MCF 10A (cell line): ENCODE measurements around the gene CD244. TPM values are rescaled to one million over a fixed set of nuclear protein-coding genes. Genes with fewer than 3 reads are reported as not detected.
A peak's percentile ranks its signal among the peaks of the same experiment; 100 is the strongest.
"Not testable (repeated sequence)": the region's sequence is repeated elsewhere in the genome, so short reads cannot be mapped to it uniquely, and the experiment has no call there.

ENCODE experiments used
- BruUV-seq: library from RNA; stranded (reverse); fragments of 400-500 nt; replicated peaks from 2 replicates; lab custom pipeline; 2021; lab: Mats Ljungman, UMichigan
- CTCF ChIA-PET: fragments of 300-600 bp; sonication (Branson Sonifier 250); formaldehyde crosslinking; extraction: SDS; loops from one replicate; lab custom pipeline; 2021; ENCODE audit warnings: antibody characterized with exemption, inconsistent platforms; lab: Yijun Ruan, JAX
- POLR2A ChIA-PET: fragments of 300-600, 350-650 bp; sonication (Branson Sonifier 250); formaldehyde crosslinking; extraction: SDS; loops from one replicate; lab custom pipeline; 2020; ENCODE audit warnings: antibody characterized with exemption, inconsistent platforms; lab: Yijun Ruan, JAX
- DNase-seq: peaks from one replicate; pipeline ENCODE4 v3.0.0-alpha.2; 2018; ENCODE audit not compliant: unreplicated experiment
- H3K27ac Mint-ChIP-seq: one replicate; pipeline ENCODE4 v1.8.0; 2022; ENCODE audit warnings: mild to moderate bottlenecking, low read depth, mixed read lengths; ENCODE audit not compliant: unreplicated experiment
- H3K27me3 Mint-ChIP-seq: one replicate; pipeline ENCODE4 v1.8.0; 2022; ENCODE audit warnings: mixed read lengths; ENCODE audit not compliant: insufficient read depth, unreplicated experiment
- H3K36me3 Mint-ChIP-seq: one replicate; pipeline ENCODE4 v1.8.0; 2022; ENCODE audit warnings: mild to moderate bottlenecking, moderate library complexity, mixed read lengths; ENCODE audit not compliant: insufficient read depth, unreplicated experiment
- H3K4me1 Mint-ChIP-seq: one replicate; pipeline ENCODE4 v1.8.0; 2022; ENCODE audit warnings: mixed read lengths; ENCODE audit not compliant: insufficient read depth, unreplicated experiment
- H3K4me3 Mint-ChIP-seq: one replicate; pipeline ENCODE4 v1.8.0; 2022; ENCODE audit warnings: mild to moderate bottlenecking, moderate library complexity, mixed read lengths; ENCODE audit not compliant: unreplicated experiment
- H3K9me3 Mint-ChIP-seq: one replicate; pipeline ENCODE4 v1.8.0; 2022; ENCODE audit warnings: mixed read lengths; ENCODE audit not compliant: unreplicated experiment
- intact Hi-C: fragments of 100-400 bp; cut with micrococcal nuclease; formaldehyde crosslinking; loops from 2 replicates; pipeline ENCODE4 v1.14.1; 2022
- total RNA-seq: library from RNA; stranded (reverse); gene quantifications from 2 replicates; pipeline ENCODE4 v1.2.3, GENCODE V29; 2022
- TF ChIP-seq, protein P1 (sequence below): fragments of 200-600 bp; IDR thresholded peaks from one replicate; pipeline ENCODE4 v1.8.0; 2022; ENCODE audit warnings: antibody characterized with exemption, mild to moderate bottlenecking; ENCODE audit not compliant: unreplicated experiment

The CD244 gene
- total RNA-seq, 1 experiment from 2014 or later = not detected

DNA sequence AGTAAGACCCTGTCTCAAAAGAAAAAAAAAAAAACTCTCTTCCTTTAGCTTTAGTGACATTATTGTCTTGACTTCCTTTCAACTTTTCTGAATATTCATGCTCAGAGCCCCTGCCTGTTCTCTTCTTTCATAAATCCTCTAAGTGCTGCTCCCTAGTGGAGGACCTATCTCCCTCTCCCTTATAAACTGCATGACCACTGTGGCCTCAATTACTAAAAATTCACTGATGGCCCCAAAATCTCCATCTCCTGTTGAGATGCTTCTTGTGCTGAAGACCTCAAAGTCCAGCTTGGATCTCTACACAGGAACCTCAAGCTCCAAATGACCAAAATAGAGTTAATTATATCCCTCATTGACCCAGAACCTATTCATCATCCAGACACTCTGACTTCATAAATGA, 14.5 kb upstream of the CD244 start:
- no peak overlapping the region for H3K4me3 Mint-ChIP-seq
- H3K9me3 Mint-ChIP-seq = no peaks in the 10 kb centered on the region
- H3K27me3 Mint-ChIP-seq = no peaks in the 10 kb centered on the region
- TF ChIP-seq, protein P1, sequence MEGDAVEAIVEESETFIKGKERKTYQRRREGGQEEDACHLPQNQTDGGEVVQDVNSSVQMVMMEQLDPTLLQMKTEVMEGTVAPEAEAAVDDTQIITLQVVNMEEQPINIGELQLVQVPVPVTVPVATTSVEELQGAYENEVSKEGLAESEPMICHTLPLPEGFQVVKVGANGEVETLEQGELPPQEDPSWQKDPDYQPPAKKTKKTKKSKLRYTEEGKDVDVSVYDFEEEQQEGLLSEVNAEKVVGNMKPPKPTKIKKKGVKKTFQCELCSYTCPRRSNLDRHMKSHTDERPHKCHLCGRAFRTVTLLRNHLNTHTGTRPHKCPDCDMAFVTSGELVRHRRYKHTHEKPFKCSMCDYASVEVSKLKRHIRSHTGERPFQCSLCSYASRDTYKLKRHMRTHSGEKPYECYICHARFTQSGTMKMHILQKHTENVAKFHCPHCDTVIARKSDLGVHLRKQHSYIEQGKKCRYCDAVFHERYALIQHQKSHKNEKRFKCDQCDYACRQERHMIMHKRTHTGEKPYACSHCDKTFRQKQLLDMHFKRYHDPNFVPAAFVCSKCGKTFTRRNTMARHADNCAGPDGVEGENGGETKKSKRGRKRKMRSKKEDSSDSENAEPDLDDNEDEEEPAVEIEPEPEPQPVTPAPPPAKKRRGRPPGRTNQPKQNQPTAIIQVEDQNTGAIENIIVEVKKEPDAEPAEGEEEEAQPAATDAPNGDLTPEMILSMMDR = no peak
- no peak for DNase-seq
- ChIA-PET CTCF (interaction anchor here (0.5 to 1.5 kb wide), 9 partner anchors 9 to 1891 kb away, joined by 3 to 9 read pairs (median 3); partner anchors contain the start of gene CD244), POLR2A (interaction anchor here (0.5 kb wide), 1 partner anchor 98 kb away, joined by 4 read pairs; no protein-coding TSS in a partner anchor)
- H3K36me3 Mint-ChIP-seq = no peaks in the 10 kb centered on the region
- peaks cover 6% of the 10 kb centered on the region for H3K4me1 Mint-ChIP-seq
- intact Hi-C loops = no loop called here
- BruUV-seq = no TSS peak
- H3K27ac Mint-ChIP-seq = no peak overlapping the region

DNA sequence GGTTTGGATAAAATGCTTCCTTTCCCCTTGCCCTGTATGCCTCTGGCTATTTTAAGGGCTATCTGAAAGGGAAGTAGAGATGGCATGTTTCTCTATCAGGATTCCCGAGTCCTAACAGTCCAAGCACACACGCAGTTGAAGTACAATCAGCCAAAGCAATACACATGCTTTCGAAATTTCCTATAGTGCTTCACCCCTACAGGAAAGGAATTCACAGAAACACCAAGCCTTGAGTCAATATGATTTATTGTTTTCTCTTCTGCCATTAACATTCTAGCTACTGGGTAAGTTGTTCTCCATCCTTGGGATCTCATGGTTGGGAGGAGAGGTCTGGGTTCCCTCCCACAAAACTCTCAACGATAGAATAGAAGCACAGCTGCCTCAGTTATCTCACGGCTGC, 13.6 kb upstream of the CD244 start:
- POLR2A ChIA-PET = no interaction called here
- no TSS peak for BruUV-seq
- H3K9me3 Mint-ChIP-seq = no peaks in the 10 kb centered on the region
- H3K4me3 Mint-ChIP-seq = no peak overlapping the region
- CTCF ChIA-PET = interaction anchor here (0.5 to 1.3 kb wide), 6 partner anchors 8 to 1890 kb away, joined by 3 to 4 read pairs (median 3); partner anchors contain the start of gene CD244
- no peak overlapping the region for H3K27ac Mint-ChIP-seq
- peaks cover 6% of the 10 kb centered on the region for H3K4me1 Mint-ChIP-seq
- DNase-seq = no peak
- TF ChIP-seq, protein P1 = no peak
- no peaks in the 10 kb centered on the region for H3K27me3 Mint-ChIP-seq
- no peaks in the 10 kb centered on the region for H3K36me3 Mint-ChIP-seq
- intact Hi-C loops = no loop called here

DNA sequence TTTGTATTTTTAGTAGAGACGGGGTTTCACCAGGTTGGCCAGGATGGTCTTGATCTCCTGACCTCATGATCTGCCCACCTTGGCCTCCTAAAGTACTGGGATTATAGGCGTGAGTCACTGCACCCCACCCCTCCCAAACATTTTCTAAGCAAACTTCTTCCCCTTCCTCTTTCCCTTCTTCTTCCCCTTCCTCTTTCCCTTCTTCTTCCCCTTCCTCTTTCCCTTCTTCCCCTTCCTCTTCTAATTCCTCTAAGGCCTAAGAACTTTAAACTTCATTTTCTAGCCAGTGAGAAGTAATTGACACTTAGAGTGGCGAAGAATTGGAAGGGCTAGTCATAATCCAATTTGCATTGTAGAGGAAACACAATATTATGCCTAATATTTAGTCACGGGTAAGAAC, 12.9 kb upstream of the CD244 start:
- H3K27me3 Mint-ChIP-seq, CTCF ChIA-PET, DNase-seq, intact Hi-C loops, H3K4me3 Mint-ChIP-seq, H3K9me3 Mint-ChIP-seq, POLR2A ChIA-PET, H3K27ac Mint-ChIP-seq, H3K36me3 Mint-ChIP-seq, H3K4me1 Mint-ChIP-seq, BruUV-seq: not testable (repeated sequence)

DNA sequence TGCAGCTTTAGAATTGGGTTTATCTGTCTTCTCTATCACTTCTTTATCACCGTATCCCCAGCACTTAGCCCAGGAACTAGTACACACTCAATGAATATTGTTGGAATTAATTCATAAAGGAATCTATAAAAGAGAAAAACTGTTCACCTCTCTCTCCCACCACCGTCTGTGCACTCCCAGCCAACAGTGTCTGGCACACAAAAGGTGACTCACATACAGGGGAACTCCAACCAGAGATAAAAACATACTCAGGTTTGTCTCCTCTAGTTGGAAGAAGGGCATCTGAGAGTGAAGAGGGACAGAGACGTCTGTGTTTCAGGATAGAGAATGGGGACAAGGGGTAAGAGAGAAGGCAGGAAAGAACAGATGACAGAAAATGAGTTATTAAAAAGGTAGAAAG, 12.2 kb upstream of the CD244 start:
- no peaks in the 10 kb centered on the region for H3K27me3 Mint-ChIP-seq
- peaks cover 6% of the 10 kb centered on the region for H3K4me1 Mint-ChIP-seq
- no peak overlapping the region for H3K4me3 Mint-ChIP-seq
- no TSS peak for BruUV-seq
- POLR2A ChIA-PET = no interaction called here
- CTCF ChIA-PET = interaction anchor here (1.0 kb wide), 1 partner anchor 48 kb away, joined by 3 read pairs; no protein-coding TSS in a partner anchor
- no peaks in the 10 kb centered on the region for H3K9me3 Mint-ChIP-seq
- DNase-seq = peak; percentile 41
- TF ChIP-seq, protein P1 = no peak
- no peaks in the 10 kb centered on the region for H3K36me3 Mint-ChIP-seq
- intact Hi-C loops = no loop called here
- no peak overlapping the region for H3K27ac Mint-ChIP-seq
